ENCODE results near the gene FOXS1. TPM values are rescaled to one million over a fixed set of nuclear protein-coding genes. Genes with fewer than 3 reads are reported as not detected.

The FOXS1 gene
- total and polyA plus RNA-seq, 10 of the 15 experiments (the other 5 are each of a cell fraction or from before 2014, with no cell fraction given): not detected

DNA sequence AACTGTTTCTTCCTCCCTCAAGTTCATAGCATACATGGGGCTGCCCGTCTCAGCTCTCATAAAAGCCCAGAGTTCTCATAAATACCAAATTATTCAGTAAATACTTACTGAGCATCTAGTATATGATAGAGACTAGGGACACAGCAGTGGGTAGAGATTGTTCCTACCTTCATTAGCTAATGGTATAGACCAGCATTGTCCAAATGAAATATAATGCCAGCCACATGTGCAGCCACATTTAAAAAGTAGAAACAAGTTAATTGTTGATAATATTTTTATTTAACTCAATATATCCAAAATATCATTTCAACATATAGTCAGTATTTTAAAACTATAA is 26.2 kb upstream of the FOXS1 start:
- intact Hi-C loops (cut with micrococcal nuclease; ENCODE audit: unreplicated experiment) (no loop called here), in situ Hi-C loops (cut with MboI) (no loop called here)
- no peaks in the 10 kb centered on the region for H3K9me3 ChIP-seq (replicated peaks; ENCODE audit: control insufficient read depth, insufficient read depth, low read length)
- H3K4me2 ChIP-seq (ENCODE audit: control insufficient read depth, insufficient read depth): no peak overlapping the region
- no peak for DNase-seq (ENCODE audit: low read depth, low spot score)
- CTCF ChIA-PET: interaction anchor here (0.9 to 4.0 kb wide), 8 partner anchors 9 to 163 kb away, joined by 3 to 26 read pairs (median 6); partner anchors contain the start of gene PDRG1
- SMC1A ChIA-PET (ENCODE audit: uncharacterized antibody, unreplicated experiment): interaction anchor here (0.6 to 4.2 kb wide), 9 partner anchors 9 to 80 kb away, joined by 3 to 16 read pairs (median 3); partner anchors contain the start of gene PDRG1
- peaks cover 13% of the 10 kb centered on the region for H3K4me1 ChIP-seq (ENCODE audit: control insufficient read depth, insufficient read depth, low read length)
- ATAC-seq: no peak
- no peaks in the 10 kb centered on the region for H3K36me3 ChIP-seq (ENCODE audit: control insufficient read depth in 2 of 2, insufficient read depth in 2 of 2, low read length in 1 of 2)
- no peak overlapping the region for H2AFZ ChIP-seq (ENCODE audit: control insufficient read depth, low read depth, low read length)
- no TSS peak for BruUV-seq (replicated peaks)
- H3K9ac ChIP-seq (ENCODE audit: control insufficient read depth, insufficient read depth, low read length): no peak overlapping the region
- POLR2A ChIA-PET: interaction anchor here (0.6 to 6.1 kb wide), 7 partner anchors 8 to 170 kb away, joined by 3 to 31 read pairs (median 4); no protein-coding TSS in a partner anchor
- no peak overlapping the region for H3K4me3 ChIP-seq
- H3K79me2 ChIP-seq (ENCODE audit: control insufficient read depth, insufficient read depth, low read length): no peaks in the 10 kb centered on the region
- H3K27ac ChIP-seq (ENCODE audit: control insufficient read depth, insufficient read depth): no peak overlapping the region
- peaks cover 6 to 13% of the 10 kb centered on the region in 2 experiments for H3K27me3 ChIP-seq (replicated peaks in 1 of 2; ENCODE audit: control insufficient read depth in 2 of 2, insufficient read depth in 2 of 2, low read length in 1 of 2)
- no peak for FAIRE-seq
- WGBS (ENCODE audit: insufficient coverage, insufficient replicate concordance, low lambda C conversion rate, missing lambda C conversion rate): 43% methylated on average over 1 of the region's 1 CpG
- no peaks in the 10 kb centered on the region for H4K20me1 ChIP-seq (ENCODE audit: control insufficient read depth, insufficient read depth)
- RAD21 ChIA-PET (ENCODE audit: unreplicated experiment): interaction anchor here (0.9 to 2.0 kb wide), 6 partner anchors 8 to 80 kb away, joined by 3 to 7 read pairs (median 4); partner anchors contain the start of gene PDRG1
- TF ChIP-seq NFYA (IDR thresholded peaks at IDR 0.05; ENCODE audit: borderline replicate concordance, low read depth, low read length): no peak
- TF ChIP-seq, protein P1, sequence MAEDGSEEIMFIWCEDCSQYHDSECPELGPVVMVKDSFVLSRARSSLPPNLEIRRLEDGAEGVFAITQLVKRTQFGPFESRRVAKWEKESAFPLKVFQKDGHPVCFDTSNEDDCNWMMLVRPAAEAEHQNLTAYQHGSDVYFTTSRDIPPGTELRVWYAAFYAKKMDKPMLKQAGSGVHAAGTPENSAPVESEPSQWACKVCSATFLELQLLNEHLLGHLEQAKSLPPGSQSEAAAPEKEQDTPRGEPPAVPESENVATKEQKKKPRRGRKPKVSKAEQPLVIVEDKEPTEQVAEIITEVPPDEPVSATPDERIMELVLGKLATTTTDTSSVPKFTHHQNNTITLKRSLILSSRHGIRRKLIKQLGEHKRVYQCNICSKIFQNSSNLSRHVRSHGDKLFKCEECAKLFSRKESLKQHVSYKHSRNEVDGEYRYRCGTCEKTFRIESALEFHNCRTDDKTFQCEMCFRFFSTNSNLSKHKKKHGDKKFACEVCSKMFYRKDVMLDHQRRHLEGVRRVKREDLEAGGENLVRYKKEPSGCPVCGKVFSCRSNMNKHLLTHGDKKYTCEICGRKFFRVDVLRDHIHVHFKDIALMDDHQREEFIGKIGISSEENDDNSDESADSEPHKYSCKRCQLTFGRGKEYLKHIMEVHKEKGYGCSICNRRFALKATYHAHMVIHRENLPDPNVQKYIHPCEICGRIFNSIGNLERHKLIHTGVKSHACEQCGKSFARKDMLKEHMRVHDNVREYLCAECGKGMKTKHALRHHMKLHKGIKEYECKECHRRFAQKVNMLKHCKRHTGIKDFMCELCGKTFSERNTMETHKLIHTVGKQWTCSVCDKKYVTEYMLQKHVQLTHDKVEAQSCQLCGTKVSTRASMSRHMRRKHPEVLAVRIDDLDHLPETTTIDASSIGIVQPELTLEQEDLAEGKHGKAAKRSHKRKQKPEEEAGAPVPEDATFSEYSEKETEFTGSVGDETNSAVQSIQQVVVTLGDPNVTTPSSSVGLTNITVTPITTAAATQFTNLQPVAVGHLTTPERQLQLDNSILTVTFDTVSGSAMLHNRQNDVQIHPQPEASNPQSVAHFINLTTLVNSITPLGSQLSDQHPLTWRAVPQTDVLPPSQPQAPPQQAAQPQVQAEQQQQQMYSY (CRISPR knock-in tag; IDR thresholded peaks at IDR 0.05): no peak
- TF ChIP-seq, protein P2, sequence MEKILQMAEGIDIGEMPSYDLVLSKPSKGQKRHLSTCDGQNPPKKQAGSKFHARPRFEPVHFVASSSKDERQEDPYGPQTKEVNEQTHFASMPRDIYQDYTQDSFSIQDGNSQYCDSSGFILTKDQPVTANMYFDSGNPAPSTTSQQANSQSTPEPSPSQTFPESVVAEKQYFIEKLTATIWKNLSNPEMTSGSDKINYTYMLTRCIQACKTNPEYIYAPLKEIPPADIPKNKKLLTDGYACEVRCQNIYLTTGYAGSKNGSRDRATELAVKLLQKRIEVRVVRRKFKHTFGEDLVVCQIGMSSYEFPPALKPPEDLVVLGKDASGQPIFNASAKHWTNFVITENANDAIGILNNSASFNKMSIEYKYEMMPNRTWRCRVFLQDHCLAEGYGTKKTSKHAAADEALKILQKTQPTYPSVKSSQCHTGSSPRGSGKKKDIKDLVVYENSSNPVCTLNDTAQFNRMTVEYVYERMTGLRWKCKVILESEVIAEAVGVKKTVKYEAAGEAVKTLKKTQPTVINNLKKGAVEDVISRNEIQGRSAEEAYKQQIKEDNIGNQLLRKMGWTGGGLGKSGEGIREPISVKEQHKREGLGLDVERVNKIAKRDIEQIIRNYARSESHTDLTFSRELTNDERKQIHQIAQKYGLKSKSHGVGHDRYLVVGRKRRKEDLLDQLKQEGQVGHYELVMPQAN (conservative IDR thresholded peaks at IDR 0.05): no peak
- TF ChIP-seq MYB (IDR thresholded peaks at IDR 0.05; ENCODE audit: borderline replicate concordance, low read depth, low read length): no peak
- TF ChIP-seq ETV6 (conservative IDR thresholded peaks at IDR 0.05 in 1 of 2, IDR thresholded peaks at IDR 0.05 in 1 of 2; ENCODE audit: borderline replicate concordance in 1 of 2, low read depth in 1 of 2): no peak
- TF ChIP-seq JUNB (IDR thresholded peaks at IDR 0.05): no peak
- TF ChIP-seq HDGF (IDR thresholded peaks at IDR 0.05): no peak
- no peak for TF ChIP-seq NRF1 (conservative IDR thresholded peaks at IDR 0.05; ENCODE audit: low read depth, low read length)
- TF ChIP-seq, protein P3, sequence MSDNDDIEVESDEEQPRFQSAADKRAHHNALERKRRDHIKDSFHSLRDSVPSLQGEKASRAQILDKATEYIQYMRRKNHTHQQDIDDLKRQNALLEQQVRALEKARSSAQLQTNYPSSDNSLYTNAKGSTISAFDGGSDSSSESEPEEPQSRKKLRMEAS (IDR thresholded peaks at IDR 0.05; ENCODE audit: low read depth, low read length): no peak
- TF ChIP-seq MEF2A (IDR thresholded peaks at IDR 0.05; ENCODE audit: insufficient read depth, low read depth, low read length): no peak
- TF ChIP-seq, protein P4, sequence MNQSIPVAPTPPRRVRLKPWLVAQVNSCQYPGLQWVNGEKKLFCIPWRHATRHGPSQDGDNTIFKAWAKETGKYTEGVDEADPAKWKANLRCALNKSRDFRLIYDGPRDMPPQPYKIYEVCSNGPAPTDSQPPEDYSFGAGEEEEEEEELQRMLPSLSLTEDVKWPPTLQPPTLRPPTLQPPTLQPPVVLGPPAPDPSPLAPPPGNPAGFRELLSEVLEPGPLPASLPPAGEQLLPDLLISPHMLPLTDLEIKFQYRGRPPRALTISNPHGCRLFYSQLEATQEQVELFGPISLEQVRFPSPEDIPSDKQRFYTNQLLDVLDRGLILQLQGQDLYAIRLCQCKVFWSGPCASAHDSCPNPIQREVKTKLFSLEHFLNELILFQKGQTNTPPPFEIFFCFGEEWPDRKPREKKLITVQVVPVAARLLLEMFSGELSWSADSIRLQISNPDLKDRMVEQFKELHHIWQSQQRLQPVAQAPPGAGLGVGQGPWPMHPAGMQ (IDR thresholded peaks at IDR 0.05; ENCODE audit: borderline replicate concordance): no peak
- TF ChIP-seq, protein P5, sequence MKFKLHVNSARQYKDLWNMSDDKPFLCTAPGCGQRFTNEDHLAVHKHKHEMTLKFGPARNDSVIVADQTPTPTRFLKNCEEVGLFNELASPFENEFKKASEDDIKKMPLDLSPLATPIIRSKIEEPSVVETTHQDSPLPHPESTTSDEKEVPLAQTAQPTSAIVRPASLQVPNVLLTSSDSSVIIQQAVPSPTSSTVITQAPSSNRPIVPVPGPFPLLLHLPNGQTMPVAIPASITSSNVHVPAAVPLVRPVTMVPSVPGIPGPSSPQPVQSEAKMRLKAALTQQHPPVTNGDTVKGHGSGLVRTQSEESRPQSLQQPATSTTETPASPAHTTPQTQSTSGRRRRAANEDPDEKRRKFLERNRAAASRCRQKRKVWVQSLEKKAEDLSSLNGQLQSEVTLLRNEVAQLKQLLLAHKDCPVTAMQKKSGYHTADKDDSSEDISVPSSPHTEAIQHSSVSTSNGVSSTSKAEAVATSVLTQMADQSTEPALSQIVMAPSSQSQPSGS (IDR thresholded peaks at IDR 0.05; ENCODE audit: low read length): no peak

All from GM12878 (cell line).